Measurements from ENCODE around the gene PTDSS2. TPM values are rescaled to one million over a fixed set of nuclear protein-coding genes. Genes with fewer than 3 reads are reported as not detected.
"Not testable (repeated sequence)": the region's sequence is repeated elsewhere in the genome, so short reads cannot be mapped to it uniquely, and the experiment has no call there.

The PTDSS2 gene
- total RNA-seq, 1 donor from 2014 or later = 52.4 TPM

- H3K27me3 Mint-ChIP-seq (ENCODE audit: low read depth) = no peaks in the 10 kb centered on the region
- no peak for DNase-seq (ENCODE audit: low read depth, low spot score)
- TF ChIP-seq, protein P1, sequence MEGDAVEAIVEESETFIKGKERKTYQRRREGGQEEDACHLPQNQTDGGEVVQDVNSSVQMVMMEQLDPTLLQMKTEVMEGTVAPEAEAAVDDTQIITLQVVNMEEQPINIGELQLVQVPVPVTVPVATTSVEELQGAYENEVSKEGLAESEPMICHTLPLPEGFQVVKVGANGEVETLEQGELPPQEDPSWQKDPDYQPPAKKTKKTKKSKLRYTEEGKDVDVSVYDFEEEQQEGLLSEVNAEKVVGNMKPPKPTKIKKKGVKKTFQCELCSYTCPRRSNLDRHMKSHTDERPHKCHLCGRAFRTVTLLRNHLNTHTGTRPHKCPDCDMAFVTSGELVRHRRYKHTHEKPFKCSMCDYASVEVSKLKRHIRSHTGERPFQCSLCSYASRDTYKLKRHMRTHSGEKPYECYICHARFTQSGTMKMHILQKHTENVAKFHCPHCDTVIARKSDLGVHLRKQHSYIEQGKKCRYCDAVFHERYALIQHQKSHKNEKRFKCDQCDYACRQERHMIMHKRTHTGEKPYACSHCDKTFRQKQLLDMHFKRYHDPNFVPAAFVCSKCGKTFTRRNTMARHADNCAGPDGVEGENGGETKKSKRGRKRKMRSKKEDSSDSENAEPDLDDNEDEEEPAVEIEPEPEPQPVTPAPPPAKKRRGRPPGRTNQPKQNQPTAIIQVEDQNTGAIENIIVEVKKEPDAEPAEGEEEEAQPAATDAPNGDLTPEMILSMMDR (conservative IDR thresholded peaks at IDR 0.05) = no peak
- peak overlapping the region; percentile 18 for H3K4me3 Mint-ChIP-seq
- peaks cover 4% of the 10 kb centered on the region for H3K4me1 Mint-ChIP-seq
- no peak overlapping the region for H3K27ac Mint-ChIP-seq (ENCODE audit: unreplicated experiment)
- peaks cover 28% of the 10 kb centered on the region for H3K36me3 Mint-ChIP-seq (ENCODE audit: low read depth)
- H3K9me3 Mint-ChIP-seq = peaks cover 3% of the 10 kb centered on the region
These were observed 65.1 kb downstream of the PTDSS2 start for GRCh38 chr11:515131-515530.

- Mint-ChIP-seq H3K4me3 (no peak overlapping the region), H3K9me3 (peaks cover 3% of the 10 kb centered on the region), H3K27ac (ENCODE audit: unreplicated experiment) (no peak overlapping the region), H3K27me3 (ENCODE audit: low read depth) (no peaks in the 10 kb centered on the region), H3K4me1 (peaks cover 4% of the 10 kb centered on the region), H3K36me3 (ENCODE audit: low read depth) (peaks cover 36% of the 10 kb centered on the region)
- TF ChIP-seq, protein P1 (conservative IDR thresholded peaks at IDR 0.05) = no peak
- no peak for DNase-seq (ENCODE audit: low read depth, low spot score)
These were observed 66.3 kb downstream of the PTDSS2 start for GRCh38 chr11:516400-516799.

- peaks cover 33% of the 10 kb centered on the region for H3K36me3 Mint-ChIP-seq (ENCODE audit: low read depth)
- not testable (repeated sequence) for H3K4me1 Mint-ChIP-seq; H3K27me3 Mint-ChIP-seq (ENCODE audit: low read depth); H3K9me3 Mint-ChIP-seq; H3K4me3 Mint-ChIP-seq; DNase-seq (ENCODE audit: low read depth, low spot score); H3K27ac Mint-ChIP-seq (ENCODE audit: unreplicated experiment)
These were observed 67.0 kb downstream of the PTDSS2 start for GRCh38 chr11:516918-517685.

GRCh38 chr11:518463-519202, 68.6 kb downstream of the PTDSS2 start:
- peaks cover 29% of the 10 kb centered on the region for H3K36me3 Mint-ChIP-seq (ENCODE audit: low read depth)
- DNase-seq (ENCODE audit: low read depth, low spot score) = peak; percentile 84
- TF ChIP-seq, protein P1 (conservative IDR thresholded peaks at IDR 0.05) = peak; percentile 99
- peaks cover 3% of the 10 kb centered on the region for H3K9me3 Mint-ChIP-seq
- H3K27me3 Mint-ChIP-seq (ENCODE audit: low read depth) = no peaks in the 10 kb centered on the region
- H3K4me3 Mint-ChIP-seq = no peak overlapping the region
- H3K4me1 Mint-ChIP-seq = peaks cover 4% of the 10 kb centered on the region
- no peak overlapping the region for H3K27ac Mint-ChIP-seq (ENCODE audit: unreplicated experiment)

- DNase-seq (ENCODE audit: low read depth, low spot score) = no peak
- TF ChIP-seq, protein P1 (conservative IDR thresholded peaks at IDR 0.05) = no peak
- Mint-ChIP-seq H3K4me3 (peak overlapping the region; percentile 47), H3K4me1 (peaks cover 4% of the 10 kb centered on the region), H3K27me3 (ENCODE audit: low read depth) (no peaks in the 10 kb centered on the region), H3K27ac (ENCODE audit: unreplicated experiment) (no peak overlapping the region), H3K9me3 (peaks cover 3% of the 10 kb centered on the region), H3K36me3 (ENCODE audit: low read depth) (peaks cover 24% of the 10 kb centered on the region)
These were observed 70.5 kb downstream of the PTDSS2 start for GRCh38 chr11:520428-521176.

Data from neural crest cell (in vitro differentiated cells).